KOPT-K1 (cell line): ENCODE data around the gene NCR1.
"Not testable (repeated sequence)": the region's sequence is repeated elsewhere in the genome, so short reads cannot be mapped to it uniquely, and the experiment has no call there.

ENCODE experiments used
- H3K27ac ChIP-seq: fragments of 200-600 bp; sonication (generic); 2 replicates; pipeline ENCODE4 v1.5.1; 2016; ENCODE audit warnings: antibody characterized with exemption, mild to moderate bottlenecking, low read depth, low read length; ENCODE audit not compliant: poor library complexity, severe bottlenecking
- H3K36me3 ChIP-seq: fragments of 200-600 bp; sonication (generic); 2 replicates; pipeline ENCODE4 v1.5.1; 2017; ENCODE audit warnings: antibody characterized with exemption, mild to moderate bottlenecking, low read length, moderate library complexity; ENCODE audit not compliant: insufficient read depth
- H3K9me3 ChIP-seq: fragments of 200-600 bp; sonication (generic); 2 replicates; pipeline ENCODE4 v1.5.1; 2017; ENCODE audit warnings: antibody characterized with exemption, low read length, mild to moderate bottlenecking; ENCODE audit not compliant: insufficient read depth, poor library complexity, severe bottlenecking

The NCR1 gene

GRCh38 chr19:54905803-54906511 is at the start of gene NCR1:
Gene NCR1, plus strand, starts transcription at chr19:54906148. Its CDS starts 40 bp downstream, at chr19:54906188.
- H3K36me3 ChIP-seq, result no peaks in the 10 kb centered on the region
- no peak within 1 kb of the TSS for H3K27ac ChIP-seq
- H3K9me3 ChIP-seq, result no peaks in the 10 kb centered on the region

GRCh38 chr19:54858476-54858875 is 47.5 kb upstream of the NCR1 start:
- not testable (repeated sequence) for H3K36me3 ChIP-seq, H3K27ac ChIP-seq, H3K9me3 ChIP-seq

- H3K9me3 ChIP-seq, H3K27ac ChIP-seq, H3K36me3 ChIP-seq: not testable (repeated sequence)
Observed at GRCh38 chr19:54859421-54859820, 46.5 kb upstream of the NCR1 start.

GRCh38 chr19:54863459-54863858 is 42.5 kb upstream of the NCR1 start:
- not testable (repeated sequence) for H3K36me3 ChIP-seq, H3K9me3 ChIP-seq, H3K27ac ChIP-seq

GRCh38 chr19:54871696-54872095 is 34.3 kb upstream of the NCR1 start:
- H3K9me3 ChIP-seq, result peaks cover 3% of the 10 kb centered on the region
- no peaks in the 10 kb centered on the region for H3K36me3 ChIP-seq
- no peak overlapping the region for H3K27ac ChIP-seq

GRCh38 chr19:54873990-54874389 is 32.0 kb upstream of the NCR1 start, which contains the start of gene FCAR:
Gene FCAR, plus strand, starts transcription at chr19:54874235. Its CDS starts 55 bp downstream, at chr19:54874290.
- no peak within 1 kb of the TSS for H3K27ac ChIP-seq
- peaks cover 3% of the 10 kb centered on the region for H3K9me3 ChIP-seq
- no peaks in the 10 kb centered on the region for H3K36me3 ChIP-seq

GRCh38 chr19:54875506-54875905 is 30.4 kb upstream of the NCR1 start:
- H3K27ac ChIP-seq, result no peak overlapping the region
- H3K9me3 ChIP-seq, result peaks cover under 1% of the 10 kb centered on the region
- H3K36me3 ChIP-seq, result no peaks in the 10 kb centered on the region

GRCh38 chr19:54877471-54877870 is 28.5 kb upstream of the NCR1 start:
- Histone ChIP-seq H3K9me3 (no peaks in the 10 kb centered on the region), H3K27ac (no peak overlapping the region), H3K36me3 (no peaks in the 10 kb centered on the region)

- Histone ChIP-seq H3K27ac (no peak overlapping the region), H3K9me3 (no peaks in the 10 kb centered on the region), H3K36me3 (no peaks in the 10 kb centered on the region)
Observed at GRCh38 chr19:54881884-54882283, 24.1 kb upstream of the NCR1 start.

GRCh38 chr19:54882758-54883157 is 23.2 kb upstream of the NCR1 start:
- no peaks in the 10 kb centered on the region for H3K36me3 ChIP-seq
- no peaks in the 10 kb centered on the region for H3K9me3 ChIP-seq
- no peak overlapping the region for H3K27ac ChIP-seq

GRCh38 chr19:54883228-54883627 is 22.7 kb upstream of the NCR1 start:
- H3K36me3 ChIP-seq, result no peaks in the 10 kb centered on the region
- no peaks in the 10 kb centered on the region for H3K9me3 ChIP-seq
- no peak overlapping the region for H3K27ac ChIP-seq

- no peaks in the 10 kb centered on the region for H3K36me3 ChIP-seq
- no peak overlapping the region for H3K27ac ChIP-seq
- H3K9me3 ChIP-seq, result no peaks in the 10 kb centered on the region
Observed at GRCh38 chr19:54888239-54888638, 17.7 kb upstream of the NCR1 start.

- H3K9me3 ChIP-seq, result no peaks in the 10 kb centered on the region
- H3K27ac ChIP-seq, result no peak overlapping the region
- no peaks in the 10 kb centered on the region for H3K36me3 ChIP-seq
Observed at GRCh38 chr19:54889566-54889965, 16.4 kb upstream of the NCR1 start.

GRCh38 chr19:54893406-54893805 is 12.5 kb upstream of the NCR1 start:
- H3K27ac ChIP-seq, result no peak overlapping the region
- no peaks in the 10 kb centered on the region for H3K9me3 ChIP-seq

GRCh38 chr19:54894106-54894505 is 11.8 kb upstream of the NCR1 start:
- not testable (repeated sequence) for H3K27ac ChIP-seq, H3K36me3 ChIP-seq, H3K9me3 ChIP-seq

More at GRCh38 chr19:54893406-54893805, 12.5 kb upstream of the NCR1 start:
- H3K36me3 ChIP-seq, result no peaks in the 10 kb centered on the region

GRCh38 chr19:54896036-54896435 is 9.9 kb upstream of the NCR1 start:
- Histone ChIP-seq H3K27ac (no peak overlapping the region), H3K36me3 (no peaks in the 10 kb centered on the region), H3K9me3 (no peaks in the 10 kb centered on the region)
